HepG2 (cell line): ENCODE measurements around the gene SCAI. TPM values are rescaled to one million over a fixed set of nuclear protein-coding genes. Genes with fewer than 3 reads are reported as not detected.

Experiments used
- CBX1 ChIP-seq: IDR thresholded peaks from one replicate; pipeline ENCODE4 v1.6.1; 2016; ENCODE audit warnings: antibody characterized with exemption, low read depth
- FLYWCH1 ChIP-seq: sonication (generic); formaldehyde crosslinking; IDR thresholded peaks from 2 replicates; pipeline ENCODE4 v1.8.1; 2023; ENCODE audit warnings: mild to moderate bottlenecking, missing genetic modification reagents
- KLF16 ChIP-seq, 2 experiments: sonication (generic) in 1 of 2; formaldehyde crosslinking in 1 of 2; IDR thresholded peaks; 2 replicates each; pipeline versions ENCODE4 v1.6.1 to v1.8.0; 2016 to 2023; ENCODE audit warnings: missing genetic modification reagents in 2 of 2, missing compliant biosample characterization in 1 of 2
- KLF9 ChIP-seq: IDR thresholded peaks from 2 replicates; pipeline ENCODE4 v1.6.1; 2016; ENCODE audit warnings: low read depth
- NFKBIZ ChIP-seq: IDR thresholded peaks from 2 replicates; pipeline ENCODE4 v1.6.1; 2018; ENCODE audit warnings: missing genetic modification reagents, missing compliant biosample characterization
- NFRKB ChIP-seq: fragments of 450-650 bp; IDR thresholded peaks from 2 replicates; pipeline ENCODE4 v1.6.1; 2017
- PAWR ChIP-seq: sonication (generic); formaldehyde crosslinking; IDR thresholded peaks from 2 replicates; pipeline ENCODE4 v1.4.0; 2020; ENCODE audit warnings: missing genetic modification reagents, mild to moderate bottlenecking, borderline replicate concordance
- PRDM10 ChIP-seq: sonication (generic); formaldehyde crosslinking; IDR thresholded peaks from 2 replicates; pipeline ENCODE4 v1.4.0; 2020; ENCODE audit warnings: low read depth, missing genetic modification reagents
- RAD51 ChIP-seq: fragments of 450-650 bp; IDR thresholded peaks from 2 replicates; pipeline ENCODE4 v1.6.1; 2016; ENCODE audit warnings: borderline replicate concordance
- RBFOX2 ChIP-seq: fragments of 200-400 bp; formaldehyde crosslinking; IDR thresholded peaks from 2 replicates; pipeline ENCODE4 v1.6.1; 2017; ENCODE audit warnings: low read depth, mild to moderate bottlenecking, low read length
- RBM39 ChIP-seq: fragments of 200-400 bp; formaldehyde crosslinking; IDR thresholded peaks from one replicate; pipeline ENCODE4 v1.6.1; 2018; ENCODE audit warnings: antibody characterized with exemption, mild to moderate bottlenecking, low read depth, low read length; ENCODE audit not compliant: poor library complexity, severe bottlenecking
- SAP130 ChIP-seq: IDR thresholded peaks from 2 replicates; pipeline ENCODE4 v1.6.1; 2016; ENCODE audit warnings: low read depth
- ZBTB37 ChIP-seq: sonication (generic); formaldehyde crosslinking; IDR thresholded peaks from 2 replicates; pipeline ENCODE4 v1.4.0; 2020; ENCODE audit warnings: mild to moderate bottlenecking, missing genetic modification reagents
- ZFP36L2 ChIP-seq: sonication (generic); formaldehyde crosslinking; IDR thresholded peaks from 2 replicates; pipeline ENCODE4 v1.4.0; 2020; ENCODE audit warnings: missing genetic modification reagents
- ZNF225 ChIP-seq: sonication (generic); formaldehyde crosslinking; IDR thresholded peaks from 2 replicates; pipeline ENCODE4 v1.4.0; 2020; ENCODE audit warnings: mild to moderate bottlenecking, missing genetic modification reagents
- ZNF263 ChIP-seq: sonication (generic); formaldehyde crosslinking; IDR thresholded peaks from 2 replicates; pipeline ENCODE4 v1.4.0; 2020; ENCODE audit warnings: missing genetic modification reagents
- ZNF264 ChIP-seq: sonication (generic); formaldehyde crosslinking; IDR thresholded peaks from 2 replicates; pipeline ENCODE4 v1.4.0; 2020; ENCODE audit warnings: missing genetic modification reagents
- ZNF329 ChIP-seq: sonication (generic); formaldehyde crosslinking; IDR thresholded peaks from 2 replicates; pipeline ENCODE4 v1.9.0; 2021; ENCODE audit warnings: low read depth, mild to moderate bottlenecking, missing genetic modification reagents
- ZNF577 ChIP-seq: sonication (generic); formaldehyde crosslinking; IDR thresholded peaks from 2 replicates; pipeline ENCODE4 v1.4.0; 2020; ENCODE audit warnings: mild to moderate bottlenecking, low read depth, missing genetic modification reagents, borderline replicate concordance
- ZNF777 ChIP-seq: sonication (generic); formaldehyde crosslinking; IDR thresholded peaks from 2 replicates; pipeline ENCODE4 v1.4.0; 2020; ENCODE audit warnings: missing genetic modification reagents
- polyA plus RNA-seq, 8 experiments: library from polyadenylated mRNA; depleted of rRNA in 3 of 8; stranded (reverse) in 7 of 8; unstranded in 1 of 8; fragments of >200 nt; fragmentation: Illumina TruSeq in 4 of 8; extraction: Trizol in 4 of 8; gene quantifications; 2 replicates each; pipeline versions ENCODE4 v1.2.1 to v1.2.3, GENCODE V29; 2011 to 2016; ENCODE audit warnings: low read depth in 4 of 8, missing spikeins in 1 of 8, mixed read lengths in 1 of 8; ENCODE audit not compliant: insufficient read depth in 1 of 8
- total RNA-seq, 5 experiments: library from RNA; depleted of rRNA; stranded (reverse); fragments of >200 nt; fragmentation: Illumina TruSeq; extraction: Trizol; gene quantifications; 2 replicates each; pipeline ENCODE4 v1.2.3, GENCODE V29; 2016; ENCODE audit warnings: low read depth in 1 of 5
- TF ChIP-seq, protein P1 (sequence below): sonication (generic); formaldehyde crosslinking; IDR thresholded peaks from 2 replicates; pipeline ENCODE4 v1.4.0; 2020; ENCODE audit warnings: missing genetic modification reagents
- TF ChIP-seq, protein P2 (sequence below): IDR thresholded peaks from 2 replicates; pipeline ENCODE4 v1.6.1; 2016

Gene SCAI
- total and polyA plus RNA-seq, 2 of the 13 experiments (the other 11 are each of a cell fraction or from before 2014, with no cell fraction given) = 4.4 to 8.4 TPM

DNA sequence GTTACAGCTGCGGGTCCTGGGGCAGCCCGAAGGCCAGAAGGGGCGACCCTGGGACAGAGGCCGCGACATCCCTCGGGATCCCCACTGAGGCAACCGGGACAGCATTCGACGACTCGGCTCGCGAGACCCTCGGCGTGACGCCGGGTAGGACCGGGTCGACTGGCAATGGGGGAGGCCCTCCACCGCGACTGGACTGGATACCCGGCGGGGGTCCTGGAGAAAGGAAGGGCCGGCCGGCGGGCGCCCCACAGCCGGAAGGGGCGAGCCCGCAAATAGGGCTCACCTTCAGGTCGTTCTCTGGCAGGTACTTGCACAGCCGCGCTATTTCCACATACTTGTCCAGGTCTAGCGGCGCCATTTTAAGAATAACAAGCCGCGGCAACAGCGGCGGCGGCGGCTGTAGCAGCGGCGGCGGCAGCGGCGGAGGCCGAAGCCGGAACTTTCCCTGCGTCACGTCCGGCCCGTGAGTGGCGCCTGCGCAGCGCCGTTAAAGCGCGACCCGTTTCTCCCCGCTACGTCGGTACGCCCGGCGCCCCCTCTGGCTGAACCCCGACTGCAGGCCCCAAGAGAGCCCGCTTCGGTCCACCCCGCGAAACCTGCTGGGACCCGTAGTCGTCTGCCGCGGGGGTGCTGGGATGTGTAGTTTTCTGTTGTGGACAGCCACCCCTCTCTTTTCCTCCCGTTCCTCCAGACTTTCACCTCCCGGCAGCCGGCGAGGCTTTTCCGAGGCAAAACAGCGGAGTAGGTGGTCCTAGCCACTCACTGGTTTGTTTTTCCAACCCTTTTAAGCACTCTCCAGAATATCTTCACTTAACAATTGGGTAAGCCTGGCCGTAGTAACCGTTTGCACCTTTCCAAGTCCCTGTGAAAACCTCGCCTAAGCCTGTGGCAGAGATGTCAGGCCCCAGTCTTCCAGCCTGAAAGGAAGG, 46.3 kb upstream of the SCAI start, which contains the start of gene PPP6C (continued):
- TF ChIP-seq, protein P1, sequence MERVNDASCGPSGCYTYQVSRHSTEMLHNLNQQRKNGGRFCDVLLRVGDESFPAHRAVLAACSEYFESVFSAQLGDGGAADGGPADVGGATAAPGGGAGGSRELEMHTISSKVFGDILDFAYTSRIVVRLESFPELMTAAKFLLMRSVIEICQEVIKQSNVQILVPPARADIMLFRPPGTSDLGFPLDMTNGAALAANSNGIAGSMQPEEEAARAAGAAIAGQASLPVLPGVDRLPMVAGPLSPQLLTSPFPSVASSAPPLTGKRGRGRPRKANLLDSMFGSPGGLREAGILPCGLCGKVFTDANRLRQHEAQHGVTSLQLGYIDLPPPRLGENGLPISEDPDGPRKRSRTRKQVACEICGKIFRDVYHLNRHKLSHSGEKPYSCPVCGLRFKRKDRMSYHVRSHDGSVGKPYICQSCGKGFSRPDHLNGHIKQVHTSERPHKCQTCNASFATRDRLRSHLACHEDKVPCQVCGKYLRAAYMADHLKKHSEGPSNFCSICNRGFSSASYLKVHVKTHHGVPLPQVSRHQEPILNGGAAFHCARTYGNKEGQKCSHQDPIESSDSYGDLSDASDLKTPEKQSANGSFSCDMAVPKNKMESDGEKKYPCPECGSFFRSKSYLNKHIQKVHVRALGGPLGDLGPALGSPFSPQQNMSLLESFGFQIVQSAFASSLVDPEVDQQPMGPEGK (CRISPR knock-in tag) = peak; percentile 84
- TF ChIP-seq, protein P2, sequence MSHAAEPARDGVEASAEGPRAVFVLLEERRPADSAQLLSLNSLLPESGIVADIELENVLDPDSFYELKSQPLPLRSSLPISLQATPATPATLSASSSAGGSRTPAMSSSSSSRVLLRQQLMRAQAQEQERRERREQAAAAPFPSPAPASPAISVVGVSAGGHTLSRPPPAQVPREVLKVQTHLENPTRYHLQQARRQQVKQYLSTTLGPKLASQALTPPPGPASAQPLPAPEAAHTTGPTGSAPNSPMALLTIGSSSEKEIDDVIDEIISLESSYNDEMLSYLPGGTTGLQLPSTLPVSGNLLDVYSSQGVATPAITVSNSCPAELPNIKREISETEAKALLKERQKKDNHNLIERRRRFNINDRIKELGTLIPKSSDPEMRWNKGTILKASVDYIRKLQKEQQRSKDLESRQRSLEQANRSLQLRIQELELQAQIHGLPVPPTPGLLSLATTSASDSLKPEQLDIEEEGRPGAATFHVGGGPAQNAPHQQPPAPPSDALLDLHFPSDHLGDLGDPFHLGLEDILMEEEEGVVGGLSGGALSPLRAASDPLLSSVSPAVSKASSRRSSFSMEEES (CRISPR knock-in tag) = no peak
- TF ChIP-seq NFRKB (no peak), KLF16 (CRISPR knock-in tag; IDR thresholded peaks at IDR 0.05) (peak in 1 of 2 experiments; percentile 85; a peak in 2 of 4 replicates), ZNF577 (CRISPR knock-in tag) (no peak), RAD51 (no peak), ZBTB37 (no peak), SAP130 (CRISPR knock-in tag) (peak; percentile 86), KLF9 (CRISPR knock-in tag) (no peak), ZNF329 (CRISPR knock-in tag) (0 out of 2 replicates have a peak, but pooled peaks have one; percentile 60), CBX1 (peak; percentile 95), ZNF263 (CRISPR knock-in tag) (no peak), ZNF264 (CRISPR knock-in tag) (no peak), PRDM10 (CRISPR knock-in tag) (peak; percentile 72; the same call in 1 of the 2 replicates), FLYWCH1 (CRISPR knock-in tag) (no peak), ZNF777 (CRISPR knock-in tag) (0 out of 2 replicates have a peak, but pooled peaks have one; percentile 26), ZNF225 (CRISPR knock-in tag) (no peak), ZFP36L2 (CRISPR knock-in tag) (no peak), RBM39 (peak; percentile 76), NFKBIZ (CRISPR knock-in tag) (no peak; the same call in 1 of the 2 replicates), RBFOX2 (peak; percentile 93), PAWR (CRISPR knock-in tag) (no peak)
